NCI-H1048 (cell line): ENCODE results near the gene YWHAH.
A peak's percentile ranks its signal among the peaks of the same experiment; 100 is the strongest.

ENCODE experiments used
- DNase-seq: peaks from one replicate; lab custom pipeline; 2025; lab: John Stamatoyannopoulos, UW

Gene YWHAH

DNA sequence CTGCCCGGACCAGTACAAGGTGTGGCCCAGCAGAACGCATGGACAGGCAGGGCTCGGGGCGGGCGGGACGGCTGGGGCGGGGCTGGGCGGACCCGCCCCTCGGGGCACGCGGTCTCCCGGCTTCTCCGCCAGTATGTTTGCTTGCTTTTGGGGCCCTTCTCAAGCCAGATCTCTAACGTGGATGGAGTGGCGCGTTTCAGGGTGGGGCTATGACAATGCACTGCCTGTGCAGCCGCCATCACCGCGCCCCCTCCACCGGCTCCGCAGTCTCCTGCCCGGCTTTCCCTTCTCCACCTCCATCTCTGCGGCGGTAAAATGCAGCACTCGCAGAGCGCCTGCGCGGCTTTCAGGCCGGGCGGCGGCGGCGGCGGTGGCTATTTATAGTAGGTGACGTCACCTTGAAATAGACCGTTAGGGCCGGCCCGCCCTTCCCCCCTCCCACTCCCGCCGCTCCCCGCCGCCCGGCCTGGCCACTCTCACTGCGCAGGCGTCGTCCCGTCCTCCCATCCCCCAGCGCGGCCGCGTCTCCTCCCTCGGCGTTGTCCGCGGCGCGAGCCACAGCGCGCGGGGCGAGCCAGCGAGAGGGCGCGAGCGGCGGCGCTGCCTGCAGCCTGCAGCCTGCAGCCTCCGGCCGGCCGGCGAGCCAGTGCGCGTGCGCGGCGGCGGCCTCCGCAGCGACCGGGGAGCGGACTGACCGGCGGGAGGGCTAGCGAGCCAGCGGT, at the start of gene YWHAH:
YWHAH (plus strand) TSS at position 558 of the 722 bp plus-strand sequence. CDS start 199 bp downstream, outside the sequence.
- peak; percentile 85 for DNase-seq

DNA sequence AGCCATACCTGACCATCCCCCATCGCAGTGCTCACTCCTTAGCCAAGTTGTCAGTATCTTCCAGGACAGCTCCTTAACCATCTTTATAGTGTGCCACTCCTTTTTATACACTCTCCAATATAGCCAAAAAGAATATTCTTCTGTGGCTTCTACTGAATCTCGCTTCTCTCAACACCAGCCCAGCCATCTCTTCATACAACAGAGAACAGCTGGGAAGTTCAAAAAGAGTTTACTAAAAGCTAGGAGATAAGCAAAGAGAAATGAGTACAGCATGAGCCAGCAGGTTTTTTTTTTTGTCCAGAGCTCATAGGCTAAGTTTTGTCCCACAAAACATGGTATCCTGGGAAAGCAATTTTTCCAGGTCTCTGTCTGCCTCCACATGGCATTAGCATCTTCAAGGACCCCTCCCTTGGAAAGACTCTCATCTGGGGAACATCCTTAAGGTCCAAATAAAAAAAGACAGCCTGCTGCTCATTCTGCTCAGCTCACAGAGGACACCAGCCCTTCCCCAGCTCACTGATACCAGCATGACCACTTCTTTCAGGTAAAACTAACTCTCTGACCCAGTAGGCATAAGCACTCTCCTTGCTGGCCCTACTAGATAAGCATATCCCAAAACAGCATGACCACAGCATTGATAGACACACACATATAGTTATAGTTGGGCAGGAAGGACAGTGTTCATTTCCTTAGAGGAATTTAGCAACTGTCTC, 48.8 kb upstream of the YWHAH start:
- no peak for DNase-seq

DNA sequence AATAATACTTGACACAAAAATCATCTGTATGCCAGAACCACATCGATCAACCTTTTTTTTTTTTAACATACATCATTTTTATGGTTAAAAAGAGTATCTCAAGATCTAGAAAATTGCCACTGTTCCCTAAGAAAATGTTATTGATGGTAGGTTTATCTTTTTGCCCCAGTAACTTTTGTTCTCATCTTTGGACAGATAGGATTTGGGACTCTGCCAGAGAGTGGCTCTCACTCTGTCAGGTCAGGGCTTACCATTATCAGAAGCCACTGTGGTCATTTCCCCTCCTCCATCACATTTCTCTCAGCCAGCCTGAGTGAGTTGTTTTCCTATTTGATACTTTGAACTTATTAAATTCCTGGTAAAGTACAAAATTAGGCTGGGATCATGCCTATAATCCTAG, 47.9 kb upstream of the YWHAH start:
- no peak for DNase-seq

DNA sequence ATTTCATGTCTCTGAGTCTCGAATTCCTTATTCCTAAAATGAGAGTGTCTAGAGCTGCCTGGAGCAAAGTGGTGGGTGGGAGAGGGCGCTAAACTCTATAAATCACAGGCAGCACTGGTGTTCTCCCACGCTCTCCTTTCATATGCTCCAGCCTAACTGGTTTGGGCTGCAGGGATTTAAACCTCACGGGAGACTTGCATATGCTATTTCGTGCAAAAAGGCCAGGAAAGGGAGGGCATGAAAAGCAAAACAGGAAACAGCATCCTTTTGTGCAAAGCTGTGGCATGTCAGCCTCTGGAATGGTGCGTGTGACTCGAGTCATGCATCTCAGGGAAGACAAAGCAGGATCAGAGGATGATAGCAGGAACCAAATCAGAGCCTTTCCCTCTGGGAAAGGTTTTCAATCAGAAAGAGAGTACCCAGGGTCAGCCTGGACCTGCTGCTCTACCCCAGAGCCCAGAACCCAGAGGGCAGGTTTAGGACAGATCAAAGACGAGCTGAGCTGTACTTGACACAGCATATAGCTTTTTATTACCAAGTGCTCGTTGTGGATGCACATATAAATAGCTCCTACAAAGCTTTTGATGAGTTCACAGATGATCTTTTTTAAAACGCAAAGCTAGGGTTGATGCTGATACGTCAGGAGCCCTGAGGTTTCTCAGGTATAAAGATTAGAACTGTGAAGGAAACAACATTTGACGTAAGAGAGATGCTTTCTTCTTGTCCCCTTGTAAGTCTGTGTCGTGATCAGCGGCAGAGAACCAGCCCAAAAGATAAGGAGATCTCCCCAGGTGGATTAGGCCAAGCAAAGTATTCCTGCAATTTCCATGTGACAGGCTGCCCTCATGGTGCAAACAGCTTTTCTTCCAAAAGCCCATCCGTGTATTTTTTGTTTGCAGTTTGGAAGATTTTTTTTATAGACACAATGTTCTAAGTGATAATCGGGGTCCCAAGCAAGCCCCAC, 46.2 kb upstream of the YWHAH start:
- DNase-seq = no peak

DNA sequence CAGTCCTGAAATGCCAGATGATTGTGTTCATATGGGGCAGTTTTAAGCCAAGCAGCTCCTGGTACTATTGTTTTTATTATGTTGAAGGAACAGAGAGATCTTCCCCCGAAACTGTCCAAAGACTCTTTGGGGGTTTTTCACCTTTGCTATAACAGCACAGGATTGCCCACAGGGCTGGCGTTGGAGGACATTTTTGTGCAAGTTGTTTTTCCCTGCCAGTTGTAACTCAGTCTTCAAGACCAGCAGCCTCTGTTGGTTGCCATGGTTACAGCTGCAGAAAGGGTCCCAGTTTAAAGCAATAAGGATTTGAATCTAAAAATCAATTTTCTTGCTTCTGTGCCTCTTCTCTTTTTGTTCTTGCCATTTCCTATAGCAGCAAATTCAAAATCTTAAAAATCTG, 45.4 kb upstream of the YWHAH start:
- no peak for DNase-seq

DNA sequence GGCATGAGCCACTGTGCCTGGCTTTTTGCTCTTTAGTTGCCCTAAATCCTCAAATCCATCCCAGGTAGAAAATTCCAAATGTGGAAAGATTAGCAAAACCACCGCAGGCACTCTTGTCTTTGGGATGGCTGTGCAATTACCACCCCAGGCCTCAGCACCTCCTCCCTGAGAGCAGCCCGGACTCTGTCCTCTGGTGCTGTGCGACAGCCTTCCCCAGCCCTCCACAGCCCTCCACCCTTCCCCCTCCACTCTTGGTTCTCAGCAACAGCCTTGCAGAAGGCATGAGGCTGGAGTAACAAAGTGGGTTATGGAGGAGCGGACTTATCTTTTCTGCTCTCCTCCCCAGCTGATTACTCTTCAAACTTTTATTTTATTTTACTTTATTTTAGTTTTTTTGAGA, 44.7 kb upstream of the YWHAH start:
- no peak for DNase-seq

DNA sequence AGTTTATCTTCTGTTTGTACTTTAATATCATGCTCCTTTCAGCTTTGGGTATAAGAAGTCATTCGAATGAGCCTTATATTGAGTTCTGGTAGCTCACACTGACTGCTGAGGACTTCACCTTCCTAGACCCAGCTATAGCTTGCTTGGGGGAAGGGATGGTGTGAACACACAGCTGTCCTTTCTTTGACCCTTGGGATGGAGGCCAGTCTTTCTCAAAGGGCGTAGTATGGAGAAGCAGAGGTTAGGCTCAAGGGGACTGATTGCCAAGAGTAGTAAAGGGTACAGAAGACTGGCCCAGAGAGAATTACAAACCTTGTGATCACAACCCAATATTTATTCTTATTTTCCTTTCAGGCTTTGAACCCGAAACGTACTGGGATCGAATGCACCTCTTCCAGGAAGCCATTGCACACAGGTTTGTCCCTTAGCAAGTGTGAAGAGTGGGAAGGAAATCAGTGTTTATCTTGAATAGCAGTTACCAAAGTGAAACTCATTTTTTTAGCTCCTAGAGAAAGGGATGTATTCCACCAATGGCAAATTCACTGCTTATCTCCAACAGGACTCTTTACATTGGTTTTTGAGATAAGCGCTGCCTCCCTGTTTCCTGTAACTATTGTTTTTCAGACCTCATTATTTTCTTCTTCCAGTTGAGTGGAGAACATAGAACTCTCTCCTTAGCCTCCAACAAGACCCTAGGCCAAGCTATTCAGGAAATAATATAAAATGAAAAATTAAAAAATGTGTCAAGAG, 42.8 kb upstream of the YWHAH start:
- no peak for DNase-seq

DNA sequence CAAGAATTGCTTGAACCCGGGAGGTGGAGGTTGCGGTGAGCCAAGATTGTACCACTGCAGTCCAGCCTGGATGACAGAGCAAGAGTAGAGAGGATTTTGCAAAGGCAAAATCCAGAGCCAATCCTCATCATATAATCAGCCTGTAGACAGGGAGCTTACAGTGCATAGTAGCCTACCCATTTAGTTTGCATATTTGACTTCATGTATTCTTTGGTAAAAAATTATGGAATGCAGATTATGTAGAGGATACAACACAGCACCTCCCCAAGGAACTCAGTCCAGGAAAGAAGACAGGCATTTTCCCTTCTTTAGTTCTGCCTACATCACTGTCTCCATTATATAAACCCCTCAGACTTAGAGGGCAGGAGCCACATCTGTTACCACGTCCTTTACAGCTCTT, 39.7 kb upstream of the YWHAH start:
- no peak for DNase-seq

DNA sequence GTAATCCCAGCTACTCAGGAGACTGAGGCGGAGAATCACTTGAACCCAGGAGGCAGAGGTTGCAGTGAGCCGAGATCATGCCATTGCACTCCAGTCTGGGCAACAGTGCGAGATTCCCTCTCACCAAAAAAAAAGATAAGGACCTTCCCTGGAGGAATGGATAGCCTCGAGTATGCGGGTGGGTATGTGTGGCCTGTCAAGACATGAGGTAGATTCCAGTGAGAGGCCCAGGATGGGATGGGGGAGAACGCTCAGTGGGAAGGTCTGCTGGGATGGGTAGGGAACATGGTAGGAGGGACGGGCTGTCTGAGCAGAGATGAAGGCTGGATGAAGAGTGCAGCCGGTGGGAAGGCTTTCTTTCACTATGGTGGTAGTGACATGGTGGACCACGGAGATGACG, 39.0 kb upstream of the YWHAH start:
- DNase-seq = no peak

DNA sequence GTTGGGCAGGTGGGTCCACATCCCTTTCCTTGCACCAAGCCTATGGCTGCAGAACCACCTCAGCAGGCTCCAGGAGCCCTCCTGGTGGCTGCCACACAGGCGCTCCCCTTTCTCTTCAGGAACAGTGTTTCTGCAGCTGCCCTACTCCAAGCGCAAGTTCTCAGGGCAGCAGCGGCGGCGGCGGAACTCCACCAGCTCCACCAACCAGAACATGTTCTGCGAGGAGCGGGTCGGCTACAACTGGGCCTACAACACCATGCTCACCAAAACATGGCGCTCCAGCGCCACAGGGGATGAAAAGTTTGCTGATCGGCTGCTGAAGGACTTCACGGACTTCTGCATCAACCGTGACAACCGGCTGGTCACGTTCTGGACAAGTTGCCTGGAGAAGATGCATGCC, 38.2 kb upstream of the YWHAH start:
- no peak for DNase-seq

DNA sequence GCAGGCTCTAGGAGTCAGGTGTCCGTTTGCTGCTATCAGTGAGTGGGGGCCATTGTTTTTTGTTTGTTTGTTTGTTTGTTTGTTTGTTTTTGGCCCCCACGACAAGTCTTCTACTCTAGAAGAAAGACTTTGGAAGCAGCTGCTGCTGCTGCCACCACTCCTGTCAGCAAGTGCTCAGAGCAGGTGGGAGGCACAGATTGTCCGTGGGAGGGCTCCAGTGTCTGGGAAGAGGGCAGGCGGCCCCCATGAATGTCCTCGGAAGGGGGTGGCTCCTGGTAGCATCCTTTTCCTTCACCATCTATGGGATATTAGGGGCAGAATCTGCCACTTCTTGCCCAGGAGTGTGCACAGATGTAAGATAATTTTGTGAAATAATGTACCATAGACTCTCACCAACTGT, 37.8 kb upstream of the YWHAH start:
- DNase-seq = no peak

DNA sequence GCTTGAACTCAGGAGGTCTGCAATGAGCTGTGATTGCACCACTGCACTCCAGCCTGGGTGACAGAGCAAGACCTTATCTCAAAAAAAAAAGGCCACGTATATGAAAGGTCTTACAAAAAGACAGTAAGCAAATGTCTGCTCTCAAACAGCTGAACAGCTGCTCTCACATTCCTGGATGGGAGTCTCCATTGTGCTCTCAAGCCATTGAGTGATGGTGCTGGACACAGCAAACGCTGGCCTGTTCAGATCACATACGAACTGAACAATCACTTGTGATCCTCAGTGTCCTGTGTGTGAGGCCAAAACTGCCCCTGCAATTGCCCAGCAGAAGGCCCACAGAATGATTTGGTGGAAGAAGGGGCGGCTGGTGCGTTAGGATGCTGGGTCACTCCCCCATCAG, 34.4 kb upstream of the YWHAH start:
- no peak for DNase-seq

DNA sequence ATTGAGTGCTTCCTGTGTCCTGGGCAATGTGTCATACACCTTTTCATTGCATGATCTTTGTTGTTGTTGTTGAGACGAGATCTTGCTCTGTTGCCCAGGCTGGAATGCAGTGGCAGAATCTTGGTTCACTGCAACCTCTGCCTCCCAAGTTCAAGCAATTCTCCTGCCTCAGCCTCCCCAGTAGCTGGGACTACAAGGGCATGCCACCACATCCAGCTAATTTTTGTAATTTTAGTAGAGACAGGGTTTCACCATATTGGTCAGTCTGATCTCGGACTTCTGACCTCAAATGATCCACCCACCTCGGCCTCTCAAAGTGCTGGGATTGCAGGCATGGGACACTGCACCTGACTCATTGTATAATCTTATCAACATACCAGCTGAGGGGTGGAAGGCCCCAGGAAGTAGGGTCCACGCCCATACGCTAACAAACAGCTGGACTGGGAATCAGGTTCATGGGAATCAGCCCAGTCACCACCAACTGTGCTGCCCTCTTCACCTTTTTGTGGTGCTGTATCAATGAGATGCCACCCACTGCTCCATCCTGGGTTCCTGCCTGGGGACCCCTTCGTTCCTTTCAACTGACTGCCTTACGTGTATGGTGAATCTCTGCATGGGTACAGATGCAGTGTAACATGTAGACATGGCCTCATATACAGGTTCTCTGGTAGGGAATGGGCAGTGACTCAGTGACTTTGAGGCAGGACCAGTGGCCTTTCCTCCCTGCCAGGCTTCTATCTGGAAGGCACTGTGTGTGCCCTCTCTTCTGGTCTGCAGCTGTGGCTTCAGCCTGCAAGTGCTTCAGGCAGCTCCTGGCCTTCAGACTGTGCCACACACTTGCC, 32.5 kb upstream of the YWHAH start:
- DNase-seq = no peak

DNA sequence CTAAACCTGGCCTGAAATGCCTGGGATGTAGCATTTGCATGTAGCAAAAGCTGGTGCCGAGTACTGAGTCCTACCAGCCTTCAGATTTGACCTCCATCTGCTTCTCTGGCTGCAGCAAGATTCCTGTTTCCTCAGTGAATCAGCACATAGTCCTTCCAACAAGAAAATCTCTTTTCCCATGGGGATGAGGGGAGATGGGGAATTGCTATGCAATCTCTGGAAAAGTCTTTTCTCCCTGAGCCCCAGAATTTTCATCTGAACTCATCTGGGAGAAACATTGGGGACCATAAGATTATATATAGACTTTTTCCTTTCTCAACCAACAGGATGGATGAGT, 32.0 kb upstream of the YWHAH start:
- DNase-seq = no peak

DNA sequence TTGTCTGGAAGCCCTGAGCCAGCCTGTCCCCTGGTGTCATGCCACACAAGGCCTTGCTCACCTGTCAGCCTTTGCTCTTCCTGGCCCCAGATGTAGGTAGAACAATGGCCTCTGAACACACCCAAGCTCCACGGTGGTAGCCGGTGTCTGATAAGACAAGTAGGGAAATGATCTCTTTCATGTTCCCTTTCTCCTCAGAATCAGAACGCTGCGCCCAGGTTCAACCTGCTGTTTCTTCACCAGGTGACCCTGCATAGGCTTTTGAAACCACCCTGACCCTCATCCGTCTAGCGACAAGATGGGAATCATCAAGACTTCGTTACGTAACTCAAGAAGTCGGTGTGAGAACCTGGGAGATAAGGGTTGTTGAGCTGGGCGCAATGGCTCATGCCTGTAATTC, 28.7 kb upstream of the YWHAH start:
- no peak for DNase-seq

DNA sequence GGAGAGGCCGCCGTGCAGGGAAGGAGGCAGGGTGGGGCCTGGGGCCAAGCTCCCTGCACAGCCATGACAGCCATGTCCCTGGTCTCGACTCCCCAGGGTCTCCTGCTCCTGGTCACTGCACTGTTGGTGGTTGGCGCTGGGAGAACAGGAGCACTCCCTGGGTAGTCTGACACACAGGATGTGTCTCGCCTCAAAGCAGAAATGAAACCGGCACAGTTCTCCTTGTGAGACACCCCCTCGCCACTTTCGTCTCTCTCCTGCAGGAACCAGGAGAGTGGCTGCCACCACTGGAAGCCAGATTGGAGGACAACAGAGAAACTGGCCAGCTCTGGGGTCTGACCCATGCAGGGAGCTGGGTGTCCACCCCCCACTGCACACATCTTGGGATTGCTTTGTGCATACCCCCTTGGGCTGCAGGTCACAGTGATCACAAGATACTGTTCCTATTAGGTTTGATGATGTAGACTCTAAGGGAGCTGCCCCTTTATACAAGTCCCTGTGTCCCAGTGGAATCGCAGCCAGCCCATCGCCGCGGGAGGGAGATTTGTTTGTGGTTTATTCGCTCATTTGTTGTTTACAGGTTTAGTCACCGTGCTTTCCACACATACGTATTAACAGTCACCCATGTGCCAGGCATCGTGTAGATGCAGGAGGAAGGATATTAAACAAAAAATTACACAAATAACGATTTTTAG, 27.0 kb upstream of the YWHAH start:
- no peak for DNase-seq

DNA sequence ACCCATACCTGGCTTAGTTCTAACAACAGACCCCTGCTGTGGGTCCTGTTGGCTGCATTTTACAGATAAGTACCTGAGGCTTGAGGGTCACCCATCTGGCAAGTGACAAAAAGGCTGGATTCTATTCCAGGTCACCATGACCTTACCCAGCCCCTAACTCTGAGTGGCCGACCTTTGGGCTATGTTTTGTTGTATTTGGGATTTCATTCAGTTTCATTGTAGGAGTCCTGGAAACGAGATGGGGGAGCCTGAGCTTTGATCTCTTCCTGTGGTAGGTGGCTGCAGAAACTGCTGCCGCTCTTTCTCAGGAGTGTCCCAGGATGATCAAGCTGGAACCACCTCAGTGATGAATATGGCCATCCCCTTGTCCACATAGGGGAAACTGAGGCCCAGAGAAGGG, 24.6 kb upstream of the YWHAH start:
- no peak for DNase-seq

DNA sequence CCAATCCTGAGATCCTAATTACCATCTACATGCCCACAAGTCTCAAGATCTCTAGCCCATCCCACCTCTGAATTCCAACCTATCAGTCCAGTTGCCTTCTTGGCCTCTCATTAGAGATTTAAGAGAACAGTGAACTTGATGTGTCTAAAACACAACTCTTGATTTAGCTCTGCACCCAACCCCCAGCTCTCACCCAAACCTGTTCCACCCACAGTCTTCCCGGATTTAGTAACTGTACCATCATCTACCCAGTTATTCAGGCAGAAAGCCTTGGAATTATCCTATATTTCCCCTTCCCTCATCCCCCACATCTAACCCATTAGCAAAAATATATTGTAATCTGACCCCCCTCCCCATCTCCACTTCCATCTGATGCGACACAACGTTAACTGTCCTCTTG, 24.0 kb upstream of the YWHAH start:
- DNase-seq = no peak

DNA sequence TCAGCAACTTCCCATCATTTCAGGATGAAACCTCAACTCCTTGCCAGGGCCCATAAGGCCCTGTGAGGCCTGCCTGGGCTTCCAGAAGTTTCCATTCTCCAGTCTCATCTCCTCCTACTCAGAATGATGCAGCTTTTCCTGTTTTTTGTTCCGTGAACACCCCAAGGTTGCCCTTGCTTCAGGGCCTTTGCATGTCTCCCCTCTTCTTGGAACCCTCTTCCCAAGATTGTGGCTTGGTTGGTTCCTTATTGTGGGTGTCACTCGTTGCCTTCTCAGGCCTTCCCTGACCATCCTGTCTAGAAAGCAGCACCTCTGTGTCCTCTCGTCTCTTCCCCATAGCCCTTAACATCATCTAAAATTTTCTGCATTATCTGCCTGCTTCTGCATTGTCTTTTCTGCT, 23.2 kb upstream of the YWHAH start:
- no peak for DNase-seq

DNA sequence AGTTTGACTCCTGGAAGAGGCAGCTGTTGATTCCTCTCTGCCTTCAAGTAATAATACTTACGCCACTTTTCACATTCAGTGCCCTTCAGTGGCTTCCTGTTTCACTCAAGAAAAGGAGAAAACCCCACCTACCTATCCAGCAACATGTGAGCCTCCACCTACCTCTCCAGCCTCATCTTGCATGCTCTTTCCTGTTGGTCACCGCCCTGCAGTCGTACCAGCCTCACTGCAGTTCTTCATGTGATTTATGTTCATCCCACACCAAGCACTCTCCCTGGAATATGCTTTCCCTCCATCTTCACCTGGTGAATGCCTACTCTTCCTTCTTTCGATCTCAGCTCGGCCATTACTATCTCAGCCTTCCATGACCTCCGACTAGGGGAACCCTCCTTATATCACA, 21.8 kb upstream of the YWHAH start:
- no peak for DNase-seq

DNA sequence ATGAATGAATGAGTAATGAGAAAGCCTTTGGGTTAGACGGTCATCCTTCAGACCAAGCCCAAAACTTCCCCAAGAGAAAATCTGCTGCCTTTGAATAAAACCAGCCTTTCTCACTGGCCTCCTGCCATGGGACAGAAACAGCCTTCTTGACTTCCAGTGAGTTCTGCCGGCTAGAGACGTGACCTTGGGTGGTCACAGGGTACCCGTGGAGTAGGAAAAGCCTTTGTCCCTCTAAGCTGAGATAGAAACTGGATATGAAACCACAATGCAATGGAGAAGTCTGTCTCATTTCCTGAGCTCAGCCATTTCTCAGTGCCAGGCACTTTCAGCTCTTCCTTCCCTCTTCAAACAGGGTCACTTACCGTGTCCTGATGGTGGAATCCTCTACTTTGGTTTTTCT, 21.2 kb upstream of the YWHAH start:
- DNase-seq = no peak
